ENCODE data around the gene CDH5. TPM values are rescaled to one million over a fixed set of nuclear protein-coding genes. Genes with fewer than 3 reads are reported as not detected.

The CDH5 gene
- total RNA-seq, 1 donor from 2014 or later, result not detected

- CTCF ChIA-PET, result no interaction called here
- POLR2A ChIA-PET, result no interaction called here
- intact Hi-C loops (cut with micrococcal nuclease), result no loop called here
- Mint-ChIP-seq H3K4me1 (no peaks in the 10 kb centered on the region), H3K36me3 (ENCODE audit: low read depth) (no peaks in the 10 kb centered on the region), H3K4me3 (no peak overlapping the region), H3K27me3 (peaks cover 24% of the 10 kb centered on the region), H3K9me3 (no peaks in the 10 kb centered on the region), H3K27ac (no peak overlapping the region)
- no peak for DNase-seq
- no peak for TF ChIP-seq CTCF (IDR thresholded peaks at IDR 0.05)
- no peak for ATAC-seq (ENCODE audit: low read depth)
Measured at GRCh38 chr16:66397736-66398433, 31.4 kb downstream of the CDH5 start.

DNA sequence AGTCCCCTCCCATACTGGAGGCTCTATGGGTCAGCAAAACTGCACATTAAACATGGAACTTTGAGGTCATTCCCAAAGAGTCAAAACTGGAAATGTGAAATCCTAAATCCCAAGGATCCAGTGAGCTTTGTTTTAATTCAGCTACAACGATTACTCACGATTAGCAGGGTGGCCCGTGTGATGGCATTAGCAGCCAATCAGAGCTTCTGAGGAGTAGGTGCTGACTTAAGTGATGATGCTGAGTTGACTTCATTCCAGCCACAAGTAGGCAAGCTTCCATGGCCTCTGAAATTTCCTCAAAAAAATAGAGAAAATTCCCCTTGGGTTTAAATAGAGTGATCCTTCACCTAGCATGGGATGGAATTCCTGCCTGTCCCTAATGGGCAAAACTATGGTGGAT, 32.5 kb downstream of the CDH5 start:
- no peak overlapping the region for H3K4me3 Mint-ChIP-seq
- H3K27ac Mint-ChIP-seq, result no peak overlapping the region
- TF ChIP-seq CTCF (IDR thresholded peaks at IDR 0.05), result no peak
- ATAC-seq (ENCODE audit: low read depth) (no peak), DNase-seq (no peak)
- no peaks in the 10 kb centered on the region for H3K9me3 Mint-ChIP-seq
- peaks cover 29% of the 10 kb centered on the region for H3K27me3 Mint-ChIP-seq
- ChIA-PET POLR2A (no interaction called here), CTCF (no interaction called here)
- no peaks in the 10 kb centered on the region for H3K36me3 Mint-ChIP-seq (ENCODE audit: low read depth)
- intact Hi-C loops (cut with micrococcal nuclease), result no loop called here
- H3K4me1 Mint-ChIP-seq, result no peaks in the 10 kb centered on the region

DNA sequence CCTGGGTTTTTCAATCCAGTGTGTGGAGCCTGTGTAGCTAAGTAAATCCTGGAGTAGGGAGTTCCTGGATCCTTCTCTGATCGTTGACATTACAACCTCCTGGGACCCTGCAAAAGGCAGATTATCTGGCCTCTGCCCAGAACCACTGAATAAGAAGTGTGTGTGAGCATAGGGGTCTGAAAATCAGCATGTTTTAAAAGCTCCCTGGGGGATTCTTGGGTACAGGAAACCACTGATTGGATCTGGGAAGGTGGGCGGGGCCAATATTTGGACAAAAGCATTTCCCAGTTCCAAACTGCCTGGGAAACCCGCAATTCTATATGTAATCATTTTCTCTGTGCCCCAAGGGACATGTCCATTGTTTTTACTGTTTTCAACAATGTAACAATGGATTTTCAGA, 33.4 kb downstream of the CDH5 start:
- H3K4me1 Mint-ChIP-seq, result no peaks in the 10 kb centered on the region
- intact Hi-C loops (cut with micrococcal nuclease), result no loop called here
- no peak for ATAC-seq (ENCODE audit: low read depth)
- TF ChIP-seq CTCF (IDR thresholded peaks at IDR 0.05), result no peak
- no peaks in the 10 kb centered on the region for H3K36me3 Mint-ChIP-seq (ENCODE audit: low read depth)
- H3K9me3 Mint-ChIP-seq, result peaks cover 1% of the 10 kb centered on the region
- CTCF ChIA-PET, result no interaction called here
- H3K27ac Mint-ChIP-seq, result no peak overlapping the region
- POLR2A ChIA-PET, result no interaction called here
- no peak overlapping the region for H3K4me3 Mint-ChIP-seq
- no peak for DNase-seq
- H3K27me3 Mint-ChIP-seq, result peaks cover 33% of the 10 kb centered on the region

DNA sequence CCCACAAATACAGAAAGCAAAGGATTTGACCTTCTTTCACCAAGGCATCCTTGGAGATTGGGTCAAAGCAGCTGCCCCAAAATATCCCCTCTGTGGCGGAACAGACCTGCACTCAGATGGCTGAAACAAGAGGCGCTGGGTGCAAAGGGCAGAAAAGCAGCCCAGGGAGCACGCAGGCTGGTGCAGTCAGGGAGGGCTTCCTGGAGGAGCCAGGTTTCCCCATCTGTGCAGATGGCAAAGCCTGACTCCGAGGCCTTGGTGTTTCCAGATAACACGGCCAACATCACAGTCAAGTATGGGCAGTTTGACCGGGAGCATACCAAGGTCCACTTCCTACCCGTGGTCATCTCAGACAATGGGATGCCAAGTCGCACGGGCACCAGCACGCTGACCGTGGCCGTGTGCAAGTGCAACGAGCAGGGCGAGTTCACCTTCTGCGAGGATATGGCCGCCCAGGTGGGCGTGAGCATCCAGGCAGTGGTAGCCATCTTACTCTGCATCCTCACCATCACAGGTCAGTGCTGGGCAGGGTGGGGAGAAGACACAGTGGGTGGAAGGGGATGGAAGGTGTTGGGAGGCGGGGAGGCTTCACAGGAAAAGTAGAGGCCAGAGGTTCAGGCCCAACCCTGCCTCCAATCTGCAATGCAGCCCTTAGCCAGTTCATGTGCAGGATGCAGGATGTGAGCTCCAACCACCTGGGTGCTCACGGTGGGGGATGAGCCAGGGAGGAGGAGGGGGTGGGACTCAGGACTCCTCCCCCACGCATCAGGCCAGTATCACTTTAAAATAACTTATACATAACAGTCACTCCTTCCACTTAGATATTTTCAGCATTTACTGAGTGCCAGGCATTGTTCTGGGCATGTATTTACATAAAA, 34.3 kb downstream of the CDH5 start:
- DNase-seq, result no peak
- POLR2A ChIA-PET, result no interaction called here
- CTCF ChIA-PET, result no interaction called here
- H3K4me3 Mint-ChIP-seq, result no peak overlapping the region
- intact Hi-C loops (cut with micrococcal nuclease), result no loop called here
- H3K36me3 Mint-ChIP-seq (ENCODE audit: low read depth), result no peaks in the 10 kb centered on the region
- ATAC-seq (ENCODE audit: low read depth), result no peak
- TF ChIP-seq CTCF (IDR thresholded peaks at IDR 0.05), result no peak
- peaks cover 4% of the 10 kb centered on the region for H3K9me3 Mint-ChIP-seq
- H3K27ac Mint-ChIP-seq, result no peak overlapping the region
- no peaks in the 10 kb centered on the region for H3K4me1 Mint-ChIP-seq
- H3K27me3 Mint-ChIP-seq, result peaks cover 37% of the 10 kb centered on the region

GRCh38 chr16:66401610-66402009, 35.1 kb downstream of the CDH5 start:
- ChIA-PET CTCF (no interaction called here), POLR2A (no interaction called here)
- DNase-seq (no peak), ATAC-seq (ENCODE audit: low read depth) (no peak)
- peaks cover 43% of the 10 kb centered on the region for H3K27me3 Mint-ChIP-seq
- intact Hi-C loops (cut with micrococcal nuclease), result no loop called here
- H3K27ac Mint-ChIP-seq, result no peak overlapping the region
- no peak overlapping the region for H3K4me3 Mint-ChIP-seq
- peaks cover 4% of the 10 kb centered on the region for H3K9me3 Mint-ChIP-seq
- peaks cover 2% of the 10 kb centered on the region for H3K4me1 Mint-ChIP-seq
- no peak for TF ChIP-seq CTCF (IDR thresholded peaks at IDR 0.05)
- H3K36me3 Mint-ChIP-seq (ENCODE audit: low read depth), result no peaks in the 10 kb centered on the region
